ENCODE measurements around the gene HECW1.
"Not testable (repeated sequence)": the region's sequence is repeated elsewhere in the genome, so short reads cannot be mapped to it uniquely, and the experiment has no call there.

HECW1 gene

DNA sequence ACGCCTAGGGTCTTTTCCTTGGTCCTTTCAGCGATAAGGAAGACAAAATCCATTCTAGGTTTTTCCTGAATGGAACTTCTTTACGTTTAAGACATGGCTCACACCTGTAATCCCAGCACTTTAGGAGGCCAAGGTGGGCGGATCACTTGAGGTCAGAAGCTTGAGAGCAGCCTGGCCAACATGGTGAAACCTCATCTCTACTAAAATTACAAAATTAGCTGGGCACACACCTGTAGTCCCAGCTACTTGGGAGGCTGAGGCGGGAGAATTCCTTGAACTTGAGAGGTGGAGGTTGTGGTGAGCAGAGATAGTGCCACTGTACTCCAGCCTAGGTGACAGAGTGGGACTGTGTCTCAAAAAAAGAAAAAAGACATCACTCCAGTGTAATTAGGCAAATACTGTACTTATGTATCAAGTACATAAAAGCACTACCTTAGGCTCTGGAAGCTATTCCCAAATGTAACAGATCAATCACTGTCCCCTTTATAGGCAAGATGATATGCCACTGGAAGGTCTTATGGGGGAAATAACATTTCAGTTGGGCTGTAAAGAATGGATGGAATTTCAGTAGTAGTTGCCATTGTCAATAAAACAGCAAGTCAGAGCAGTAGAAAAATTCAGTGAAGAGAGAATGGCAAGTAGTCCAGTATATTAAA, 476.2 kb downstream of the HECW1 start:
- DNase-seq, result no peak

DNA sequence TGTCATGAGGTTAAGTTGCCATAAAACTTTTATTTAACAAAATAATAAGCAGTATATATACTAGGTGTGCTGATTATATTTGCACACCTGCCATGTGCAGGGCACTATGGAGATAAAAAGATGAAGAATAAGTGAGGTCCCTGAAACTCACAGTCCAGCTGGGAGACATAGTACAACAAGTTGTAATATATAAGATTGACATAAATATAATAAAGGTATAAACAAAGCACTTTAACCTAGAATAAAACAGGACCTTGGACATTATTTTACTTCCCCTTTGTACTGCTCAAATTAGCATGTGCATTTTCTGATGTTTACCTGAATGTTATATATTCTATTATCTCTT, 476.7 kb downstream of the HECW1 start:
- no peak for DNase-seq

DNA sequence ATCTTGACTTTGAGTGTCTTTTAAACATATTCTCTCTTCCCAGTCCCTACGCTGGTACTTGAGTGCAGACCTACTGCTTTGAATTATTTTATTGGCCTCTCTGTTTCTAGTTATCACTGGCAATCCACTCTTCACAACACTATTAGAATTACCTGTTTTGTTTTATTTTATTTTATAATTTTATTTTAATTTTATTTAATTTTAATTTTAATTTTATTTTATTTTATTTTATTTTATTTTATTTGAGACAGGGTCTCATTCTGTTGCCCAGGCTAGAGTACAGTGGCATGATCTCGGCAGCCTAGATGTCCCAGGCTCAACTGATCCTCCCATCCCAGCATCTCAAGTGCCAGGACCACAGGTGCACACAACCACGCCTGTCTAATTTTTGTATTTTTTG, 477.3 kb downstream of the HECW1 start:
- no peak for DNase-seq

DNA sequence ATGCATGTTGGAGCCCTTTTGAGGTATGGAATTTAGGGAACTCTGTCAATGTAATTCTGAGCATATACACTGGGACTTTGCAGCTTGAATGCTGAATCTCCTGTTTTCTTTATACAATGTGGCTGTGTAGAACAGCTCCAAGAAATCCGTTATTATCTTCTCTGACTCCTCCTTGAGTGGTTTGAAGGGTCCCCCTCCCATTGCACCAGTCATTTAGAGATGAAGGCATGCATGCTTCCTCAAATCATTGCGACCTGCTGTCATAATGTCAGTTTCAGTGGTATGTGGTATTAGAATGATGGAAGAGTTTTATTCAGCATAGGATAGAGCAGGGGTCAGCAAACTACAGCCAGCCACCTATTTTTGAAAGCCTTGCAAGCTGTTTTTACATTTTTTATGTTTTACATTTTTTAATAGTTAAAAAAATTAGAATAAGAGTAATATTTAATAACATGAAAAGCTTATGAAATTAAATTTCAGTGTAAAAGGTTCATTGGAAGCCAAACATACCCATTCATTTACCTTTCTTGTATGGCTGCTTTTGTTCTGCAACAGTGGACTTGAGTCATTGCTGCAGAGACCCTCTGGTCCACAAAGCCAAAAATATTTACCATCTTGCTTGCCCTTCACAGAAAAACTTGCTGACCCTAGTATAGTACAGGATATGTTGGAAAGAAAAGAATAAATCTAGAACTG, 478.6 kb downstream of the HECW1 start:
- DNase-seq, result no peak

DNA sequence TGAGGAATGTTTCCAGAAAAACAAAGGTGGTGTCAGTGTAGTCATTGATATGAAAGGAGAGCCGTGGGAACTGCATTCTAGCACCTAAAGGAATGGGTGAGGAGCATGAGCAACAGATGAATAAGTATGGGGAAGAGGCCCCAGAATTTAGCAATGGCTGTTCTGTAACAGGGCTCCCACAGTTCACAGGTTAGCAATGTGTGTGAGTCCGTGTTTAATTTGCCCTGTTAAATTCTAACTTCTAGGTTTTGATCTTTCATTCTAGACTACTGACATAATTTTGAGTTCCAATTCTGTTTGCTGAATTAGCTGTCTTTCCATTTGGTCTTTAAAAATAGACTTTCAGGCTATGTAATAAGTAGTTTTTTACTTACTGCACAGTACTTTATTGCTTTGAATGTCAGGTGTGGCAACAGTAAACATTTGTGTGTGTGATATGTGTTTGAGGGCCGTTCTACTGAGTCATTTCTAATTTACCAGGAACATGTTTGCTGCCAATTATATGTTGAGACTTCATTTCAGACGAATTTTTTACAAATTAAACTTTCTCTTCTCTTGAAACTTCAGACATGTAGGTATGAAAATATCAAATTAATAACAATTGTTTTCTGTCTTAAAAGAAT, 479.2 kb downstream of the HECW1 start:
- DNase-seq, result no peak

DNA sequence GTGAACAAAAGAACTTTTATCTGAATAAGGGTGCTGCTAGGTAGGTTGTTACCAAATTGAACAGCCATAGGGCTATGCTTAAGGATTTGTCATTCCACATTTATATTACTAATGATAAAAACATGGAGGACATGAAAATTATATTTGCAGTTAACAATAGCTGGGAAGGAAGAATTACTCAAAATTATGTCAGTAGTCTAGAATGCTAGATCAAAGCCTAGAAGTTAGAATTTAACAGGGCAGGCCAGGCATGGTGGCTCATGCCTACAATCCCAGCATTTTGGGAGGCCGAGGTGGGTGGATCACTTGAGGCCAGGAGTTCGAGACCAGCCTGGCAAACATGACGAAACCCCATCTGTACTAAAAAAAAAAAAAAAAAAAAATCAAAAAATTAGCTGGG, 479.9 kb downstream of the HECW1 start:
- no peak for DNase-seq

DNA sequence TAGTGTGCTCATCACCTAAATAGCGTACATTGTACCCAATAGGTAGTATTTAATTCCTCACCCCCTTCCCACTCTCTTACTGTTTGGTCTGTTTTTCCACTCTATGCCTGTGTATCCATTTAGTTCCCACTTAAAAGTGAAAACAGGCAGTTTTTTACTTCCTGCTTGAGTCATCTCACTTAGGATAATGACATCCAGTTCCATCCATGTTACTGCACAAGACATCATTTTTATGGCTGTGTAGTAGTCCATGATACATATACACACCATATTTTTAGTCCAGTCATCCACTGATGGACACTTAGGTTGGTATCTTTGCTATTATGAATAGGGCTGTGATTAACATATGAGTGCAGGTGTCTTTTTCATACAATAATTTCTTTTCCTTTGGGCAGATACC, 480.6 kb downstream of the HECW1 start:
- no peak for DNase-seq

DNA sequence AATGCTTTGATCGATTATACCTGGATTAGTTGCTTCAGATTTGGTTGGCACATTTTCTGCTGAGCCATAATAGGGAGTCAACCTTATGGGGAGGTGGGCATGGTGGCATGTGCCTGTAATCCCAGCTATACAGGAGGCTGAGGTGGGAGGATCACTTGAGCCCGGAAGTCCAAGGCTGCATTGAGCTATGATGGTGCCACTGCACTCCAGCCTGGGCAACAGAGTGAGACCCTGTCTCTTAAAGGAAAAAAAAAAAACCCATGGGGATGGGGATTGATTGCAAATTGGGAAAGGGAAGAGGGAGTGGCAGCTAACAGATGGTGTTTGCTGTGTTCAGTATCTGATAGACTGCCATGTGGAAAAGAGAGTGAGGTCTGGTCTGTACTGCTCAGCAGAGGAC, 481.6 kb downstream of the HECW1 start:
- DNase-seq, result no peak

DNA sequence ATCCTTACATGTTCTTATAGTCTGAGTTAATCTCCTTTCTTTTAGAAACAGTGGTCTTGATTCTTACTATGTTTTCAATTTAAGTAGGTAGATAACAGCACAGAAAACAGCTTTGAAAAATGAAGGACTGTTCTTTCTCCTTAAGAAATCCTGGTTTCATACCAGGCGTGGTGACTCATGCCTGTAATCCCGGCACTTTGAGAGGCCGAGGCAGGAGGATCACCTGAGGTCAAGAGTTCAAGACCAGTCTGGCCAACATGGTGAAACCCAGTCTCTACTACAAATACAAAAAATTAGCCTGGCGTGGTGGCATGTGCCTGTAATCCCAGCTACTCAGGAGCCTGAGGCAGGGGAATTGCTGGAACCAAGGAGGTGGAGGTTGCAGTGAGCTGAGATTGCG, 484.0 kb downstream of the HECW1 start:
- DNase-seq, result not testable (repeated sequence)

DNA sequence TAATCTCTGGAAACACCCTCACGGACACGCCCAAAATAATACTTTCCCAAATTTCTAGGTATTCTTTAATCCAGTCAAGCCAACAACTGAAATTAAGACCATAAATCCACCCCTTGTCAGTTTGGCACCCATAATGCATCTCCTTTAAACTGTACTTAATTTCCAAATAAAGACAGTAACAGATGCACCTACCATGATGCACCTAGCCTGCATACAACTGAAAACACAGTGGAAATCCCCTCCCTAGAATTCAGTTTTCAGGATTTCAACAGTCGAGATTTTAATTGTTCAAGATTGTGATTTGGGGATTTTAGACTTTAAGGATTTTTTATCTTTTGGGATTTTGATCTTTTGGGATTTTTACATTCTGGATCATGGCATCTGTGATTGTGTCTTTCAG, 487.6 kb downstream of the HECW1 start:
- DNase-seq, result no peak

DNA sequence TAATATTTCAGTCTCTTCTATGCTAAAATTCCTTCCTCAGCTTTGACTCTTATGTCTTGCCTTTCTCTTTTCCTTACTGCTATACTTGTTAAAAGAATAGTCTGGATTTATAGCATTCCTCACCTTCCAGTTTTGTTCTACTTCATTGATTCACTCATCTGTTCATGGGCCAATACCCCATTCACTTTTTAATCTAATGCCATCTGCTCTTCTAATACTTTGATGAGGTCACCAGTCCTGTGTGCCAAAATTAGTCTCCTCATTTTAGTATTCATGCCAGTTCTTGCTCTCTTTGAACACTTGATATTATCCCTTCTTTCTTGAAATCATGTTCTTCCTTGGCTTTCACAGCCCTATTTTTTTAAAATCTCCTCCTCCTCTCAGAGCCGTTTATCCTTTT, 489.8 kb downstream of the HECW1 start:
- DNase-seq, result no peak

DNA sequence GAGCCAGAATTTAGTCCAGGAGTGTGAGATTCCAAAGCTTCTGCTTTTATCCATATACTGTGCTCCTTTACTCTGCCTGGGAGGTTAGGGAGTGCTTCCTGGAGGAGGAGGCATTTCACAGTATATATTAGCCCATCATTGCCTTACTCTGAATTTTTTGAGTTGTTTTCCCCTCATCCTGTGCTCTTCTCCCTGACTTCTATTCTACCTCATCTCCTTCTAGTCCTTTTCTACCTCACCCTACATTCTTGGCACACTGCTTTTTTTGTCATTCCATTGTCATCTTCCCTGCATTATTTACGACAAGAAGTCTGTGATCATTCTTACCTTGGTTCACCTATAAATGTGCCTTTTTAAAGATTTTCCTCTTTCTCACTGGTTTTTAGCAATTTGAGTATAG, 491.8 kb downstream of the HECW1 start:
- DNase-seq, result no peak

DNA sequence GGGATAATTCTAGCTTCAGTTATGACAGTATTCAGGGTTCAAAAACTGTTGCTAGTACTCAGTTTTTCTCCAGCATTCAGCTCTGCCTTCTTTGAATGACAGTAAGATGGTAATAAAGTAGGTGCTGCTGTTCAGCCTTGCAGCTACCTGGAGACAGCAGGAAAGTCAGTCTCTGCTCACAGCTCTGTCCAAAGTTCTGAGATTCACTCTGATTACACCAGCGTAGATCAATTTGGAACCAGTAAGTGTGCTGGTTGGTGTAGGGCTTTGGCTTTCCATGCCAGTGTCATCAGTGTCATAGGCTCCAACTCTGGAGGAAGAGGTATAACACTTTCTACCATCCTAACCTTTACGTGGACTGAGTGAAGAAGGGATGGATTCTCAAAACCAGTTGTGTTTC, 496.6 kb downstream of the HECW1 start:
- no peak for DNase-seq

DNA sequence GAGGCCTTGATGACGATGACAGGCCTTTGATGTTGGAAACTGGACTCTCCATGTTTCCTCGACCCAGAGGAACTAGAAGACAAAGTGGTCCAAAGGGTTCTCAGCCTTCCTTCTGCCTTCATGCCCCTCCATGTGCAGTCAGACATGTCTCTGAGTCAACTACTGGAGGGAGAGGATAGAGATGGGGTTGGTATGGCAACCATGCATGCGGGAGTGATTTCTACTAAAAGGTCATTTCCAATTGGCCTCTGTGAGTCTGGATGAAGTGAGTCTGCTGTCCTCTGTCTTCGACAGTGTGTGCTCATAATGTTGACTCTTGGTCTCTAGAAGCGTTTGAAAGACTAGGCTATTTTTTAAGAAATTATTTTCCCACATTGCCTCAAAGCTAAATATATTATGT, 499.7 kb downstream of the HECW1 start:
- no peak for DNase-seq

DNA sequence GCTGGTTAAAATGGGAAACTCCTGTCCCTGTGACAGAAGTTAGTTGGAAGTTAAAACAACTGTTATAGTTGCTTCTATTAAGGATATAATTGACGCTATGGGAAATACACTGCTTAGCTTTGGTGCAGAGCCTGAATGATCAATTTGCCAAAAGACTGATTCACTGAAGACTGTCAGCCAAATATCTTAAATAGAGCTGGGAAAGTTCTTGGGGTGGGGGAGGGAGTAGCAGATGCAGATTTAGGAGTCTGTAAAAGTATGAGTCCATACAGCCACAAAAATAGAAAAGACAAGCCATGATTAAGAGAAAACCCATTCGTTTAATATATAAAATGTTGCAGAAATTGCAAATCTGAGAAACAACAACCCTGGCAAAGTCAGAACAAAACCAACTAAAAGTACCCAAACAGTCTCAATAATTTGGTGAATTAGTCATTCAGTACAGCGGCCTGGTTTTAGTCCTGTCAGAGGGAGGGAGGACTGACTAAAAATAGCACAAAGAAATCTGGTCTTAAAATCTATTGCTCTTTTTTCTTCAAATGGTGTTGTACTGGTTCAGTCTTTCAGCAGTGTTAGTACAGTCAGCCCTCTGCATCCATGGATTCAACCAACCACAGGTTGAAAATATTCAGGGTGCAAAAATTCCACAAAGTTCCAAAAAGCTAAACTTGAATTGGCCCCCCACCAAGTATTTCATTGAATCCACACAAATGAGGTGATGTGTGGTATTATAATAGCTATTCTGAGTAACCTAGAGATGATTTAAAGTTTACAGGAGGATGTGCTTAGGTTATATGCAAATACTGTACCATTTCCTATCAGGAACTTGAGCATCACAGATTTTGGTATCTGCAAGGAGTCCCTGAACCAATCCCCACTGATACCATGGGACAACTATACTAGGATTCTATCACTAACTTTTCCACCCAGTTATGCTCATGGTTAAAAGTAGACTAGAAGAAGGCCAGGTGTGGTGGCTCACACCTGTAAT, 500.4 kb downstream of the HECW1 start:
- DNase-seq, result no peak

Data from activated gamma-delta T cell (primary cell).